GM12878 (cell line): Measurements from ENCODE around the gene INSC. TPM values are rescaled to one million over a fixed set of nuclear protein-coding genes. Genes with fewer than 3 reads are reported as not detected.

ENCODE experiments used
- ATAC-seq: fragments of 200-7000 bp; cut with Tn5 transposase; 3 replicates; pipeline ENCODE4 v1.9.1; 2020; ENCODE audit warnings: mild to moderate bottlenecking, moderate library complexity
- BruUV-seq: library from RNA; stranded (reverse); fragments of 400-500 nt; replicated peaks from 2 replicates; lab custom pipeline; 2021; lab: Mats Ljungman, UMichigan
- CTCF ChIA-PET: fragments of 300-600 bp; sonication (Branson Sonifier 250); formaldehyde crosslinking; extraction: SDS; loops from one replicate; lab custom pipeline; 2021; ENCODE audit warnings: inconsistent platforms; lab: Yijun Ruan, JAX
- POLR2A ChIA-PET: fragments of 350-600 bp; formaldehyde crosslinking; extraction: SDS; loops from one replicate; lab custom pipeline; 2021; ENCODE audit warnings: inconsistent platforms; lab: Charles Lee
- RAD21 ChIA-PET: fragments of 300-600 bp; sonication (Branson Sonifier 250); formaldehyde crosslinking; loops from one replicate; lab custom pipeline; 2023; ENCODE audit warnings: antibody characterized with exemption; ENCODE audit not compliant: unreplicated experiment; lab: Charles Lee
- SMC1A ChIA-PET: fragments of 300-600 bp; sonication (Branson Sonifier 250); formaldehyde crosslinking; loops from one replicate; lab custom pipeline; 2023; ENCODE audit not compliant: unreplicated experiment, uncharacterized antibody; lab: Charles Lee
- DNase-seq: peaks from one replicate; pipeline ENCODE4 v3.0.0-alpha.2; 2011; ENCODE audit warnings: low read depth, low spot score
- FAIRE-seq: peaks from 3 replicates; lab custom pipeline; 2011; peaks lifted over from hg19 to GRCh38; lab: Jason Lieb, UNC
- H2AFZ ChIP-seq: 2 replicates; pipeline ENCODE4 v1.6.0; 2011; ENCODE audit warnings: low read depth, low read length, control low read depth; ENCODE audit not compliant: control insufficient read depth
- H3K27ac ChIP-seq: 2 replicates; pipeline ENCODE4 v1.5.1; 2011; ENCODE audit warnings: control low read depth; ENCODE audit not compliant: control insufficient read depth, insufficient read depth
- H3K27me3 ChIP-seq, 2 experiments: replicated peaks in 1 of 2; 2 replicates each; pipeline versions ENCODE4 v1.6.0 to v1.6.1; 2011; ENCODE audit warnings: low read length in 1 of 2; ENCODE audit not compliant: control insufficient read depth in 2 of 2, insufficient read depth in 2 of 2
- H3K36me3 ChIP-seq, 2 experiments: 2 replicates each; pipeline ENCODE4 v1.5.1; 2011; ENCODE audit warnings: low read length in 1 of 2; ENCODE audit not compliant: control insufficient read depth in 2 of 2, insufficient read depth in 2 of 2
- H3K4me1 ChIP-seq: 2 replicates; pipeline ENCODE4 v1.6.1; 2011; ENCODE audit warnings: mild to moderate bottlenecking, low read length, moderate library complexity, mixed read lengths; ENCODE audit not compliant: control insufficient read depth, insufficient read depth
- H3K4me2 ChIP-seq: 2 replicates; pipeline ENCODE4 v1.6.0; 2011; ENCODE audit warnings: control low read depth; ENCODE audit not compliant: control insufficient read depth, insufficient read depth
- H3K4me3 ChIP-seq: fragments of 200-600 bp; sonication (generic); 2 replicates; pipeline ENCODE4 v1.5.1; 2016
- H3K79me2 ChIP-seq: 2 replicates; pipeline ENCODE4 v1.6.0; 2011; ENCODE audit warnings: low read length; ENCODE audit not compliant: control insufficient read depth, insufficient read depth
- H3K9ac ChIP-seq: 2 replicates; pipeline ENCODE4 v1.8.0; 2011; ENCODE audit warnings: low read length, control low read depth, mixed read lengths; ENCODE audit not compliant: control insufficient read depth, insufficient read depth
- H3K9me3 ChIP-seq: replicated peaks from 3 replicates; pipeline ENCODE4 v1.5.1; 2011; ENCODE audit warnings: mild to moderate bottlenecking, low read length; ENCODE audit not compliant: control insufficient read depth, insufficient read depth
- H4K20me1 ChIP-seq: 2 replicates; pipeline ENCODE4 v1.6.0; 2011; ENCODE audit not compliant: control insufficient read depth, insufficient read depth
- GABPA ChIP-seq: IDR thresholded peaks from 2 replicates; pipeline ENCODE4 v1.6.1; 2014; ENCODE audit warnings: antibody characterized with exemption, low read depth, mild to moderate bottlenecking, inconsistent platforms
- JUND ChIP-seq: IDR thresholded peaks from 2 replicates; pipeline ENCODE4 v1.6.1; 2012; ENCODE audit warnings: low read depth, mild to moderate bottlenecking, low read length, improper control_type of control experiment, moderate library complexity
- MYB ChIP-seq: fragments of 150-350 bp; IDR thresholded peaks from 2 replicates; pipeline ENCODE4 v1.6.1; 2014; ENCODE audit warnings: mild to moderate bottlenecking, low read depth, low read length, borderline replicate concordance
- PAX5 ChIP-seq: IDR thresholded peaks from 2 replicates; pipeline ENCODE4 v1.6.1; 2011; ENCODE audit warnings: low read depth, low read length, borderline replicate concordance
- PAX8 ChIP-seq: fragments of 450-650 bp; IDR thresholded peaks from 2 replicates; pipeline ENCODE4 v1.6.1; 2017; ENCODE audit warnings: mild to moderate bottlenecking, moderate library complexity
- RELB ChIP-seq: fragments of 450-650 bp; IDR thresholded peaks from 2 replicates; pipeline ENCODE4 v1.6.1; 2017; ENCODE audit warnings: low read depth, mild to moderate bottlenecking, moderate library complexity
- REST ChIP-seq: IDR thresholded peaks from 2 replicates; pipeline ENCODE4 v1.6.1; 2012; ENCODE audit warnings: mild to moderate bottlenecking, low read depth, low read length
- SMAD1 ChIP-seq: fragments of 450-650 bp; IDR thresholded peaks from 2 replicates; pipeline ENCODE4 v1.6.1; 2018; ENCODE audit warnings: mild to moderate bottlenecking, low read depth; ENCODE audit not compliant: partially characterized antibody
- YBX1 ChIP-seq: fragments of 450-650 bp; IDR thresholded peaks from 2 replicates; pipeline ENCODE4 v1.6.1; 2016; ENCODE audit warnings: antibody characterized with exemption
- YY1 ChIP-seq: IDR thresholded peaks from 2 replicates; pipeline ENCODE4 v1.6.1; 2011; ENCODE audit warnings: low read depth, mild to moderate bottlenecking, low read length
- WGBS: methylation state at CpG from one replicate; pipeline ENCODE4 v1.1.6; 2016; ENCODE audit warnings: low lambda C conversion rate; ENCODE audit not compliant: insufficient replicate concordance, insufficient coverage; ENCODE audit errors: missing lambda C conversion rate; 5-methylcytosine and 5-hydroxymethylcytosine counted together
- in situ Hi-C: fragments of 300-500 bp; cut with MboI; formaldehyde crosslinking; loops from 9 replicates; pipeline ENCODE4 v1.14.3; 2018; ENCODE audit warnings: mixed read lengths
- intact Hi-C: fragments of 100-400 bp; cut with micrococcal nuclease; formaldehyde crosslinking; loops from one replicate; pipeline ENCODE4 v1.14.2; 2022; ENCODE audit not compliant: unreplicated experiment
- polyA plus RNA-seq, 11 experiments: library from polyadenylated mRNA; depleted of rRNA in 4 of 11; unstranded in 6 of 11; stranded (reverse) in 5 of 11; fragments of >200 nt; fragmentation: Nextera tagmentation in 4 of 11; fragmentation: Illumina TruSeq in 1 of 11; extraction: Ambion mirVana in 4 of 11; extraction: Trizol in 1 of 11; gene quantifications; 1 replicate in 1 of 11; 2 replicates in 10 of 11; pipeline versions ENCODE4 v1.2.1 to v1.2.3, GENCODE V29; 2011 to 2016; ENCODE audit warnings: inconsistent platforms in 2 of 11, missing spikeins in 2 of 11, low read depth in 1 of 11
- total RNA-seq, 4 experiments: library from RNA; depleted of rRNA in 3 of 4; stranded (reverse); fragments of >200 nt in 3 of 4; fragmentation: Illumina TruSeq in 1 of 4; extraction: Trizol in 1 of 4; gene quantifications; 2 replicates each; pipeline versions ENCODE4 v1.2.1 to v1.2.3, GENCODE V29; 2013 to 2021
- TF ChIP-seq, protein P1 (sequence below): IDR thresholded peaks from 2 replicates; pipeline ENCODE4 v1.6.1; 2012; ENCODE audit warnings: low read depth, low read length, improper control_type of control experiment
- TF ChIP-seq, protein P2 (sequence below): fragments of 450-650 bp; conservative IDR thresholded peaks from 2 replicates; pipeline ENCODE4 v1.6.1; 2017; ENCODE audit warnings: mild to moderate bottlenecking, moderate library complexity
- TF ChIP-seq, protein P3 (sequence below): IDR thresholded peaks from 2 replicates; pipeline ENCODE4 v1.6.1; 2011; ENCODE audit warnings: low read depth, mild to moderate bottlenecking, low read length, moderate library complexity, borderline replicate concordance; ENCODE audit errors: extremely low read depth
- TF ChIP-seq, protein P4 (sequence below): IDR thresholded peaks from 2 replicates; pipeline ENCODE4 v1.6.1; 2011; ENCODE audit warnings: borderline replicate concordance, low read depth, mild to moderate bottlenecking, moderate library complexity, low read length; ENCODE audit not compliant: insufficient read depth, poor library complexity, severe bottlenecking

INSC gene
- total and polyA plus RNA-seq, 10 of the 15 experiments (the other 5 are each of a cell fraction or from before 2014, with no cell fraction given), result 0.13 to 0.33 TPM; not detected in 8

DNA sequence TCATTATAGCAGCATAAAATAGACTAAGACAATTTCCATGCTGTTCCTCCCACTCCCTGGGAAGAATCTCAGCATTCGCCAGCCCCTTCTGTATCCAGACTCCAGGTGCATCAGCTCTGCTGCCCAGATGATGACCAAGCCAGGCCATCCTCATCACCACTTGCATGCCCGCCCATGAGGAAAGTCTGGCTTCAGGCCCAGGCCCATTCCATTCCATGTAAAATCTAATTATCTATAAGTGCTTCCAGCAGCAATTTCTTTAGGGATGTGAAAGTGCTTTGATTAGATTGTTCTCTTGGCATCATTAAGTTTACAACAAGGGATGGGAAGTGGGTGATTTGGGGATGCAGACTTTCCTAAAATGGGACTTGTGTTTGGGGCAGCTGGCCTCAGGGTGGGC lies 100.3 kb downstream of the INSC start:
- ChIA-PET CTCF (interaction anchor here (1.1 to 1.5 kb wide), 2 partner anchors 114 to 306 kb away, joined by 3 to 4 read pairs; no protein-coding TSS in a partner anchor), POLR2A (no interaction called here), RAD21 (no interaction called here), SMC1A (no interaction called here)
- no peaks in the 10 kb centered on the region for H4K20me1 ChIP-seq
- H3K4me2 ChIP-seq, result no peak overlapping the region
- H3K4me3 ChIP-seq, result no peak overlapping the region
- FAIRE-seq (no peak), ATAC-seq (no peak), DNase-seq (no peak)
- H2AFZ ChIP-seq, result no peak overlapping the region
- H3K9ac ChIP-seq, result no peak overlapping the region
- H3K36me3 ChIP-seq, result no peaks in the 10 kb centered on the region
- H3K4me1 ChIP-seq, result no peaks in the 10 kb centered on the region
- H3K27me3 ChIP-seq, result no peaks in the 10 kb centered on the region
- no peaks in the 10 kb centered on the region for H3K79me2 ChIP-seq
- H3K27ac ChIP-seq, result no peak overlapping the region
- in situ Hi-C loops, result no loop called here
- no peaks in the 10 kb centered on the region for H3K9me3 ChIP-seq
- intact Hi-C loops, result no loop called here
- no TSS peak for BruUV-seq
- WGBS, result 15% methylated on average over 2 of the region's 2 CpGs
- TF ChIP-seq JUND, result no peak
- TF ChIP-seq PAX5, result no peak
- no peak for TF ChIP-seq SMAD1
- TF ChIP-seq, protein P1, sequence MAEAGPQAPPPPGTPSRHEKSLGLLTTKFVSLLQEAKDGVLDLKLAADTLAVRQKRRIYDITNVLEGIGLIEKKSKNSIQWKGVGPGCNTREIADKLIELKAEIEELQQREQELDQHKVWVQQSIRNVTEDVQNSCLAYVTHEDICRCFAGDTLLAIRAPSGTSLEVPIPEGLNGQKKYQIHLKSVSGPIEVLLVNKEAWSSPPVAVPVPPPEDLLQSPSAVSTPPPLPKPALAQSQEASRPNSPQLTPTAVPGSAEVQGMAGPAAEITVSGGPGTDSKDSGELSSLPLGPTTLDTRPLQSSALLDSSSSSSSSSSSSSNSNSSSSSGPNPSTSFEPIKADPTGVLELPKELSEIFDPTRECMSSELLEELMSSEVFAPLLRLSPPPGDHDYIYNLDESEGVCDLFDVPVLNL, result no peak
- TF ChIP-seq YY1, result no peak
- no peak for TF ChIP-seq RELB
- TF ChIP-seq, protein P2, sequence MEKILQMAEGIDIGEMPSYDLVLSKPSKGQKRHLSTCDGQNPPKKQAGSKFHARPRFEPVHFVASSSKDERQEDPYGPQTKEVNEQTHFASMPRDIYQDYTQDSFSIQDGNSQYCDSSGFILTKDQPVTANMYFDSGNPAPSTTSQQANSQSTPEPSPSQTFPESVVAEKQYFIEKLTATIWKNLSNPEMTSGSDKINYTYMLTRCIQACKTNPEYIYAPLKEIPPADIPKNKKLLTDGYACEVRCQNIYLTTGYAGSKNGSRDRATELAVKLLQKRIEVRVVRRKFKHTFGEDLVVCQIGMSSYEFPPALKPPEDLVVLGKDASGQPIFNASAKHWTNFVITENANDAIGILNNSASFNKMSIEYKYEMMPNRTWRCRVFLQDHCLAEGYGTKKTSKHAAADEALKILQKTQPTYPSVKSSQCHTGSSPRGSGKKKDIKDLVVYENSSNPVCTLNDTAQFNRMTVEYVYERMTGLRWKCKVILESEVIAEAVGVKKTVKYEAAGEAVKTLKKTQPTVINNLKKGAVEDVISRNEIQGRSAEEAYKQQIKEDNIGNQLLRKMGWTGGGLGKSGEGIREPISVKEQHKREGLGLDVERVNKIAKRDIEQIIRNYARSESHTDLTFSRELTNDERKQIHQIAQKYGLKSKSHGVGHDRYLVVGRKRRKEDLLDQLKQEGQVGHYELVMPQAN, result no peak
- TF ChIP-seq REST, result no peak
- TF ChIP-seq, protein P3, sequence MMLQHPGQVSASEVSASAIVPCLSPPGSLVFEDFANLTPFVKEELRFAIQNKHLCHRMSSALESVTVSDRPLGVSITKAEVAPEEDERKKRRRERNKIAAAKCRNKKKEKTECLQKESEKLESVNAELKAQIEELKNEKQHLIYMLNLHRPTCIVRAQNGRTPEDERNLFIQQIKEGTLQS, result no peak
- TF ChIP-seq, protein P4, sequence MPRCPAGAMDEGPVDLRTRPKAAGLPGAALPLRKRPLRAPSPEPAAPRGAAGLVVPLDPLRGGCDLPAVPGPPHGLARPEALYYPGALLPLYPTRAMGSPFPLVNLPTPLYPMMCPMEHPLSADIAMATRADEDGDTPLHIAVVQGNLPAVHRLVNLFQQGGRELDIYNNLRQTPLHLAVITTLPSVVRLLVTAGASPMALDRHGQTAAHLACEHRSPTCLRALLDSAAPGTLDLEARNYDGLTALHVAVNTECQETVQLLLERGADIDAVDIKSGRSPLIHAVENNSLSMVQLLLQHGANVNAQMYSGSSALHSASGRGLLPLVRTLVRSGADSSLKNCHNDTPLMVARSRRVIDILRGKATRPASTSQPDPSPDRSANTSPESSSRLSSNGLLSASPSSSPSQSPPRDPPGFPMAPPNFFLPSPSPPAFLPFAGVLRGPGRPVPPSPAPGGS, result no peak
- TF ChIP-seq GABPA, result no peak
- no peak for TF ChIP-seq YBX1
- no peak for TF ChIP-seq MYB
- TF ChIP-seq PAX8, result no peak
